GM18505 (cell line): Measurements from ENCODE around the gene TTLL11.

Experiments
- ATAC-seq: cut with Tn5 transposase; IDR thresholded peaks from one replicate; pipeline ENCODE4 v1.9.1; 2021; ENCODE audit not compliant: unreplicated experiment
- POLR2A ChIP-seq: IDR thresholded peaks from 4 replicates; pipeline ENCODE4 v1.6.1; 2011; ENCODE audit warnings: borderline replicate concordance; ENCODE audit not compliant: insufficient read depth, insufficient read length; ENCODE audit errors: extremely low read depth

Gene TTLL11

DNA sequence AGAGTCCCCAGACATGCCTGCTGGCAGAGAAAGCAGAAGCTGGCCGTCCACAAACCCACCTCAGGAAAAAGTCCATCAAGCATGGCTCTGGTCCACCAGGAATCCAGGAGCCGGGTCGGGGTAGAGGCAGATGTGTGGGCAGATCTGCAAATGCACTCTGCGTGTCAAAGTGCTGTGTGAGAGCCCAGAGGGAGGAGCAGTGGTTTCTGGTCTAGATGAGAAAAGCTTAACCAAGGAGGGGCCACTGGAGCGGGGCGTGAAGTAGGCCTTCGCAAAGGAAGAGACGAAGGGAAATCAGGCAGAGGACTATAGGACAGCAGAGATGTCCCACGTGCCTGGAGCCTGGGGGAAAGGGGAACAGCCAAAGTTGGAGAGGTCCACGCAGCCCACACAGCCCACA lies 40.0 kb downstream of the TTLL11 start:
- TF ChIP-seq POLR2A, result no peak
- ATAC-seq, result no peak

DNA sequence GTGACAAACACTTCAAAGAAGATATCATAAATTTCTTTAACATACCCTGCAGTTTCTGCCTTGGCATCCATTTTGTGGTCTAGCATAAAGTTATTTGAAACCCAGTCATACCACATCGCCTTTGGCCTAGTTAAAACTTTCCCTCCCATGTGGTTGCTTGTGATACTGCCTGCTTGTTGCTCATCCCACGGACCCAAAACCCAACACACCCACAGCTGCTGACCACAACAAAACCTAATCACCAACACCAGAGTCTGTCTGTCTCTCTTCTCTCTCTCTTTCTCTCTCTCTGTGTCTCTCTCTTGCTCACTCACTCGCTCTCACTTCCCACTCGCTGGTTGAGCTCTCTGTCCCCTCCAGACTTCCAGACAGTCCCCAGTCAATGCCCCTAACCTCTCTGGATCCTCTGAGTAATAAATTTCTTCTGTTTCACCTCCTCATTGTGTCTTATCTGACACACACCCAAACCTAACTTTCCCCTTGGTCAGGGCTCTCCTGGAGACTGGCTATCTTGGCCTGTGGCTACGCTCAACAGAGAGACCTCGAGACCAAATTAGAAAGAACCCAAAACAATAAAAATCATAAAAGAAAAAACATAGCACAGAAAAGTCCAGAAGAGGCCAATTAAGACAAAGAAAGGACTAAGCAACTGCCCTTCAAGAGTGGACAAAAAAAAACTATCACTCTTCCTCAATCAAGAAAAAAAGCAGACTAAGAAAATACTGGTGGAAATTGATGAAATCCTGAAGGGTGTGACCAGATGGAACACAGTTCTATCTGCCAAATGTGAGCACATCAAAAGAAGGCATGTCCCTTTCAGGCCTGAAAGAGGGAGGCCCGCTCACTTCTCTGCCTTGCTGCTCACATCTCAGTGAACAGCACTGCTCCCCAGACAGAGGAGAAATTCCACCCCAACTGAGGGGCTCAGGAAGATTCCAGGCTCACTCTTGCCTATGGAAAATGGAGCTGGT lies 41.5 kb downstream of the TTLL11 start:
- ATAC-seq, result no peak
- TF ChIP-seq POLR2A, result no peak

DNA sequence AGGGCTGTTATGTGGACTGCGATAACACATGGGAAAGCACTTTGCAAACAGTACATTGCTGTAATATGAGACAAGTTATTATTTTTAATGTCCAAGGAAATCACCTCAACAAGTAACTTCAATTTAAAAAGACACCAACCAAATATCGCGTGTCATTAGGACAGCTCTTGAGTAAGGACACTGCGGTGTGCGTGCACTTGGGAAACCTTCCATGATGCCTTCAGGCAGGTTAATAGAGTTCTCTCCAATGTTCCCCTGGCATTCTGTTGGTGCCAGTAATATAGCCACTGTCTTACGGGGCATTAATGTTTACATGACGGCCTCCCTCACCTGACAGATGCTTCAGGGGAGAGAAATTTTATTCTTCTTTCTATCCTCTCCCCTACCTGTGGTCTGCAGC lies 42.9 kb downstream of the TTLL11 start:
- ATAC-seq, result no peak
- TF ChIP-seq POLR2A, result no peak

DNA sequence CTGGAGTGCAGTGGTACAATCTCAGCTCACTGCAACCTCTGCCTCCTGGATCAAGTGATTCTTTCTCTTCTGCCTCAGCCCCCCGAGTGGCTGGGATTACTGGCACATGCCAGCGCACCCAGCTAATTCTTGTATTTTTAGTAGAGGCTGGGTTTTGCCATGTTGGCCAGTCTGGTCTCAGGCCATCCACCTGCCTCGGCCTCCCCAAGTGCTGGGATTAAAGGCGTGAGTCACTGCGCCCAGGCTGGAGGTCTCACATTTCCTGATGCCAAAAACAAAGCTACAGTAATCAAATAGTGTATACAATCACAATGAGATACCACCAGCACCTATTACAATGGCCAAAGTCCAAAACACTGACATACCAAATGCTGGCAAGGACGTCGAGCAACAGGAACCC lies 51.1 kb downstream of the TTLL11 start:
- no peak for ATAC-seq
- TF ChIP-seq POLR2A, result no peak

DNA sequence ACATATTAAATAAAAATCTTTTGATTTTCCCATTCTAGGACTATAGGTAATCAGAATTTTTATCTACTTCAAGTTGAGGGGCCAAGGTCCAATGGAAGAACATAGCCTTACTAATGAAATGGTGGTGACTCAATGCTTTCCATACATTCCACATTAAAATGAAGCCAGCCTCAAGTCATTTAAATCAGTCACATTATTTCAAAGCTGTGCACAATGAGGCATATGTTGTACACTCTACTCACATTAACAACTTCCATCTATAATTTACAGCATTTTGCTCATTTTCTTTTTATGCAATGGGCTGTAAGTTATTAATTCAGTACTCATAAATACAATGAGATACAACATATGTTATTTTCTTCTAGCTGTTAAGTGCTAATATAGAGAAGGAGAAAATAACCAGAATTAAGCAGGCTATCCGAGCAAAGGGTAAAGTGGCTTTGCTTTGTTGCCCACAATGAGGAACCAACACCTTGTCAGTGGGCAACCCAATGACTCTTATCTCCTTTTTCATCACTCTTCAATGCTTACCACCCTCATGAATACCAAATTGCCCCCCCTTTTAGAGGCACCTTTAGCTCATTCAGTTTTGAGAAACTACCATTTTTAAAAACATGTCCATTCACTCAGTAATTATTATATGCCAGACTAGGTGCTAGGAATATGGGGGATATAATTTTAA lies 52.4 kb downstream of the TTLL11 start:
- no peak for TF ChIP-seq POLR2A
- ATAC-seq, result no peak

DNA sequence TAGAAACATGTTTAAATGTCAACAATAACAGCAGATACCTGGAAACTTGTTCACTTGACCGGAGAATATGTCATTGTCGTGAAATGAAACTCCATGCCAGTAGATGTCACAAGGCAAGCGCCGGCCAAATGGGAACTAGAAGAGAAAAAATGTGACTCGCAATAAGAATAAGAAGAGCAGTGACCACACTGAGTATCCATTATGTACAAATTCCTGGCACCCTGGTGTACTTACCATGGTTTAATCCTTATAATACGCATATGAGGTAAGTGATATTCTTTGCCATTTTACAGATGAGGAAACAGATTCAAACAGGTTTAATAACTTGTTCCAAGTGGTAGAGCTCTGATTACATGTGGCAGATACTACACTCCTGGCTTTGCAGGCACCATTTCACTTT lies 53.9 kb downstream of the TTLL11 start:
- no peak for ATAC-seq

DNA sequence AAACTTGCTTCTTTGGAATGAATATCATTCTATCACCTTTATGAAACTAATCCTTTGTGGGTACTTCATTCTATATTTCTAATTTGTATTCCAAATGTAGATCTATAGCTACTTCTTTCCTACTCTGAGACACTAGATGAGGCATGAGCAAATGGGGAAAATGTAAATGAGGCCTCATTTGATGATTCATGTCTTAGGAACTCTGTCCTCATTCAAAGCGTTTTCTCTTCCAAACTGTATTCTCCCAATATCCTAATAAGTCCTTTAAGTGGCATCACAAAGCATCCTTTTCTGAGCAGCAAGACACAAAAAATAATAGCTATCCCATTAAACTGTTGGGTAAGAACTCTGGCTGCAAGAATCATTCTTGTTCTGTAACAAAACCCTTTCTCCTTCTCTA lies 56.1 kb downstream of the TTLL11 start:
- no peak for ATAC-seq
- no peak for TF ChIP-seq POLR2A

More for the DNA sequence above, 53.9 kb downstream of the TTLL11 start:
- no peak for TF ChIP-seq POLR2A

DNA sequence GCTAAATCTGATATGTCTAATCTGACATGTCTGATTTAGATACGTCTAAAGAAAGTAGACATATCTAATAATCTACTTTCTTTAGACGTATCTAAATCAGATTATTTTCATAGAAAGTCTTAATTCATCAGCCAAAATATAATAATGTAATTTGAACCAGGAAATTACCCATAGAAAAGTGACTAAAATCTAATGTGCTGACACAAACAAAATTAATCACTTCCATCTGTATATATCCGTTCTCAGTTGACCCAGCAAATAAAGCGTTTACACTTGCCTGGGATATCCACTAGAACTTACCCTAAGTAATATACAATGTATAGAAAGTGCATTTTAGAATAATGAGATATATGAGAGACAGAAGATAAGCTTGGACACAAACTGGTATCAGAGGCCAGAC lies 56.7 kb downstream of the TTLL11 start:
- no peak for ATAC-seq
- no peak for TF ChIP-seq POLR2A

DNA sequence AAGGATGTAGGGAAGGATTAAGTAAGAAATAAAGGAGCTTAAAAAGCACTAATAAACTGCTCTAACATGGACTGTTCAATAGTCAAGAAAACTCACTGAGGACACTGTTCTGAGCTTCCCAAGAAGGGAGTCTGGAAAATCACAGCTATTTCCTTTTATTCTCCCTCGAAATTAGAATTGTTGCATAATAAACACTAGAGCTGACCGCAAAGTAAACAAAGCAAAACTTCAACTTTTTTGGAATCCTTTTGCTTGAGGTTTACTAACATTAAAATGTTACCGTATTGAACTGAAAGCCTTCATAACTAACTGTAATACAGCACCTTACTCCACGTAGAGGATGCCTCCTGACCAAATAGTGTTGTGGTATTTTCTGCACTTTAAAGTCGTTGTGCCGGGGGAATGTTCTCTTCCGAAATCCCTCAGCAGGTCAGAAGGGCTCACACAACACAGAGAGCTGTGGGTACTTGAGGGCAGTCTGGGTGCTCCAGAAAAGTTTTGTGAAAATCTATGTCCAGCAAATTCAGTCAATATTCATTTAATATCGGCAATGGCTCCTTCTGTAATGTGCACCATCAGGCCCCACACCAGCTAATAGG lies 59.2 kb downstream of the TTLL11 start:
- no peak for ATAC-seq
- no peak for TF ChIP-seq POLR2A

DNA sequence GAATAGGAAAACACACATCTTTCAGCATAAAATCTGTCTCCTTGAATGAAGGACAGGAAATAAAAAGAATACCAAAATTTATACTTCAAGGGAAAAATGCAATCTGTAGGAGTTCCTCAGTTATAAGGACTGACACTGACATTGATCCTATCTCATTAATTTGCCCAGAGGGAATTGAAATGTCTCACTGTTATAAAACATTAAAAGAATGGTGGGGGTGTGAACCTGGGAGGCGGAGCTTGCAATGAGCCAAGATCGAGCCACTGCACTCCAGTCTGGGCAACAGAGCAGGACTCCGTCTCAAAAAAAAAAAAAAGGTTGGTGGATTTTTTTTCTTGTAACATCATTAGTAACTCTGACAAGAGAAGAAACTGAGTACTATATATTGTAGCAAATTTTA lies 60.8 kb downstream of the TTLL11 start:
- TF ChIP-seq POLR2A, result no peak
- no peak for ATAC-seq

DNA sequence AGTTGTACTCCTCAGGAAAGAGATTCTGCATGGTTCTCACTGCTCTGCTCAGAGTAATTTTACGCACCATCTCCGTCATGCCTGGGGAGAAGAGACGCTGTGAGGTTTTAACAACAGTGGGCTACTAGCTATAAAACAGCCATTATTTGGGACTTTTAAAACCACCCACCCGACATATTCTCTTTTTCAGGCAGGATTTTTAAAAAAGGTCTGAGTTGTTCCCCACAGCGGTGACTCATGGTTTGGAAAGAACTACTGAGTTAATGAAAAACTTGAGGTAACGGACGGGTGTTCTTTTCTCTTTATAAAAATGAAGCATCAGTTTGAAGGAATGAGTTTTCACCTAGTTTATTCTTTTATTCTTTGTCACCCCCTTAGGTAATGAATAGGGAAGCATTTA lies 61.3 kb downstream of the TTLL11 start:
- no peak for ATAC-seq
- no peak for TF ChIP-seq POLR2A

DNA sequence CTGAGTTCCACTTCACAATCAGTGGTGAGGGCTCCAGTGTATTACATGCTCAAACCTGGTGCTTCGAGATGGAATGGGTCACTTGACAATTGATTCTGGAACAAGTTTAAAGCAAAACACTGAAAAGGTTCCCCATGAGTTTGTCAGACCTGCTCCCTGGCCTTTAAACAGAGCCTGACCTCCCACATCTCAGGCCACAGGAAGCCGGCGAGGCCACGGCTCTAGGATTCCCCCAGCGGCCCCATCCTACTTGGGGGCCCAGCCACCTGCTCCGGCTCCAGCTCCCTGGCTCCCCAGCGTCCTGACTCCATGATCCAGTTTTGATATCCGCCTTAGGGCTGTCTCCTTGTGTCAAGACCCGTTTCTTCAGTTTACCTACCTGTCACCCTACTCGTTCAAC lies 62.0 kb downstream of the TTLL11 start:
- TF ChIP-seq POLR2A, result no peak
- ATAC-seq, result no peak

DNA sequence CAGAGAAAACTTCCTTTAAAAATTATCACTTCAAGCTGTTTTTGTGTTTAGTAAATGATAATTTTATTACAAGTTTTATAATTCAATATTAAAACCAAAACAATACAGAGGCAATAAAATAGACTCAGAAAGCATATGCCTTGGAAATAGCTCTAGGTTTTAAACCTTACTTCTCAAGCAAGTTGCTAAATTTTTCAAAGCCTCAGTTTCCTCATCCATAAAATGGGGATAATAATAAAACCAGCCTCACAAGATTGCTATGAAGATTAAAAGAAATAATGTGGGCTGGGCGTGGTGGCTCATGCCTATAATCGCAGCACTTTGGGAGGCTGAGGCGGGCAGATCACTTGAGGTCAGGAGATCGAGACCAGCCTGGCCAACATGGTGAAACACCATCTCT lies 62.8 kb downstream of the TTLL11 start:
- no peak for ATAC-seq
- TF ChIP-seq POLR2A, result no peak
